Endothelial cell of umbilical vein (primary cell): ENCODE data around the gene MIGA2. TPM values are rescaled to one million over a fixed set of nuclear protein-coding genes. Genes with fewer than 3 reads are reported as not detected.

Experiments used
- BruUV-seq: library from RNA; stranded (reverse); fragments of 400-500 nt; replicated peaks from 2 replicates; lab custom pipeline; 2021; lab: Mats Ljungman, UMichigan
- CTCF ChIA-PET: fragments of 300-600, 350-600 bp; sonication (Branson Sonifier 250); formaldehyde crosslinking; loops from one replicate; lab custom pipeline; 2021; ENCODE audit warnings: antibody characterized with exemption, inconsistent platforms; lab: Charles Lee
- POLR2A ChIA-PET: fragments of 300-600, 350-600 bp; sonication (Branson Sonifier 250); formaldehyde crosslinking; loops from one replicate; lab custom pipeline; 2021; ENCODE audit warnings: antibody characterized with exemption, inconsistent platforms; lab: Charles Lee
- DNase-seq: peaks from one replicate; pipeline ENCODE4 v3.0.0-alpha.2; 2011; ENCODE audit warnings: low read depth, low spot score
- FAIRE-seq: peaks from 2 replicates; lab custom pipeline; 2011; peaks lifted over from hg19 to GRCh38; lab: Jason Lieb, UNC
- H2AFZ ChIP-seq: 2 replicates; pipeline ENCODE4 v1.6.0; 2012; ENCODE audit warnings: low read depth, low read length, control low read depth, inconsistent platforms
- H3K27ac ChIP-seq: 2 replicates; pipeline ENCODE4 v1.5.1; 2011; ENCODE audit warnings: low read depth, mild to moderate bottlenecking, control low read depth, low read length, moderate library complexity; ENCODE audit not compliant: insufficient read depth
- H3K27me3 ChIP-seq, 2 experiments: 2 replicates each; pipeline versions ENCODE4 v1.6.0 to v1.6.1; 2011; ENCODE audit warnings: low read length in 2 of 2, mixed read lengths in 1 of 2; ENCODE audit not compliant: control insufficient read depth in 2 of 2, insufficient read depth in 2 of 2
- H3K36me3 ChIP-seq, 2 experiments: 2 replicates in 1 of 2; 3 replicates in 1 of 2; pipeline ENCODE4 v1.5.1; 2011; ENCODE audit warnings: low read length in 2 of 2, mild to moderate bottlenecking in 1 of 2, moderate library complexity in 1 of 2; ENCODE audit not compliant: control insufficient read depth in 2 of 2, insufficient read depth in 2 of 2; ENCODE audit errors: extremely low read depth in 1 of 2
- H3K4me1 ChIP-seq: 3 replicates; pipeline ENCODE4 v1.5.1; 2011; ENCODE audit warnings: mild to moderate bottlenecking, low read length; ENCODE audit not compliant: control insufficient read depth, insufficient read depth; ENCODE audit errors: extremely low read depth
- H3K4me2 ChIP-seq: 2 replicates; pipeline ENCODE4 v1.6.1; 2011; ENCODE audit warnings: low read length, control low read depth, mixed read lengths; ENCODE audit not compliant: insufficient read depth
- H3K4me3 ChIP-seq, 3 experiments: fragments of 200-600 bp in 1 of 3; sonication (generic), shearing (Covaris generic) in 1 of 3; replicated peaks in 1 of 3; 2 replicates each; pipeline ENCODE4 v1.5.1; 2011 to 2016; ENCODE audit warnings: control low read depth in 3 of 3, low read length in 3 of 3, mild to moderate bottlenecking in 2 of 3, inconsistent platforms in 1 of 3, low read depth in 1 of 3, moderate library complexity in 1 of 3; ENCODE audit not compliant: insufficient read depth in 1 of 3
- H3K79me2 ChIP-seq: 2 replicates; pipeline ENCODE4 v1.6.0; 2012; ENCODE audit warnings: low read length, inconsistent platforms; ENCODE audit not compliant: control insufficient read depth, insufficient read depth
- H3K9ac ChIP-seq: replicated peaks from 2 replicates; pipeline ENCODE3; 2011; ENCODE audit warnings: low read length, control low read depth; ENCODE audit not compliant: insufficient read depth; ENCODE audit errors: extremely low read depth
- H3K9me1 ChIP-seq: replicated peaks from 3 replicates; pipeline ENCODE4 v1.6.0; 2011; ENCODE audit warnings: mild to moderate bottlenecking, low read length; ENCODE audit not compliant: control insufficient read depth, insufficient read depth; ENCODE audit errors: extremely low read depth
- H3K9me3 ChIP-seq: replicated peaks from 2 replicates; pipeline ENCODE4 v1.5.1; 2012; ENCODE audit warnings: low read length, inconsistent platforms; ENCODE audit not compliant: control insufficient read depth, insufficient read depth
- H4K20me1 ChIP-seq: replicated peaks from 2 replicates; pipeline ENCODE3; 2011; ENCODE audit warnings: mild to moderate bottlenecking, low read length; ENCODE audit not compliant: control insufficient read depth, insufficient read depth; ENCODE audit errors: extremely low read depth
- CTCF ChIP-seq, 2 donors: IDR thresholded peaks; 1 replicate in 1 of 2; 2 replicates in 1 of 2; pipeline ENCODE4 v1.5.1; 2011; ENCODE audit warnings: low read length in 2 of 2, mild to moderate bottlenecking in 2 of 2, moderate library complexity in 2 of 2, control low read depth in 1 of 2, inconsistent platforms in 1 of 2, low read depth in 1 of 2; ENCODE audit not compliant: insufficient read depth in 1 of 2; ENCODE audit errors: extremely low read depth in 1 of 2
- EZH2 ChIP-seq: IDR thresholded peaks from 2 replicates; pipeline ENCODE4 v1.6.1; 2012; ENCODE audit warnings: borderline replicate concordance, low read depth, mild to moderate bottlenecking, moderate library complexity, low read length, inconsistent platforms; ENCODE audit not compliant: severe bottlenecking
- FOS ChIP-seq: IDR thresholded peaks from 2 replicates; pipeline ENCODE4 v1.6.1; 2011; ENCODE audit warnings: mild to moderate bottlenecking, low read length, moderate library complexity, borderline replicate concordance; ENCODE audit not compliant: insufficient read depth
- GATA2 ChIP-seq: IDR thresholded peaks from 2 replicates; pipeline ENCODE4 v1.7.0; 2011; ENCODE audit warnings: low read depth, mild to moderate bottlenecking, moderate library complexity, mixed read lengths, low read length; ENCODE audit not compliant: insufficient read length, insufficient read depth
- JUN ChIP-seq: IDR thresholded peaks from 2 replicates; pipeline ENCODE4 v1.6.1; 2011; ENCODE audit warnings: borderline replicate concordance, low read depth; ENCODE audit not compliant: insufficient read length, insufficient read depth
- MAX ChIP-seq: IDR thresholded peaks from 2 replicates; pipeline ENCODE4 v1.6.1; 2011; ENCODE audit not compliant: insufficient read depth, insufficient read length
- MYC ChIP-seq: IDR thresholded peaks from one replicate; pipeline ENCODE4 v1.6.1; 2011; ENCODE audit warnings: mild to moderate bottlenecking, low read depth, low read length
- POLR2A ChIP-seq: IDR thresholded peaks from 2 replicates; pipeline ENCODE4 v1.6.1; 2012; ENCODE audit warnings: low read depth, mild to moderate bottlenecking, control low read depth, low read length
- POLR2AphosphoS5 ChIP-seq: IDR thresholded peaks from 2 replicates; pipeline ENCODE4 v1.6.1; 2012; ENCODE audit warnings: low read depth, mild to moderate bottlenecking, control low read depth, low read length, moderate library complexity; ENCODE audit not compliant: insufficient read depth
- dilution Hi-C: fragments of 300-500 bp; cut with MboI; formaldehyde crosslinking; loops from one replicate; pipeline ENCODE4 v1.15.0; 2019; ENCODE audit warnings: low sequenced_read_pairs; ENCODE audit not compliant: extremely low pct_ligation_motif_present
- intact Hi-C: fragments of 100-400 bp; cut with micrococcal nuclease; formaldehyde crosslinking; loops from one replicate; pipeline ENCODE4 v1.10.0; 2022
- polyA plus RNA-seq, 4 experiments: library from polyadenylated mRNA; depleted of rRNA in 3 of 4; stranded (reverse) in 3 of 4; unstranded in 1 of 4; fragments of >200 nt; gene quantifications; 2 replicates each; pipeline versions ENCODE4 v1.2.1 to v1.2.3, GENCODE V29; 2011 to 2012; ENCODE audit warnings: missing spikeins in 1 of 4
- total RNA-seq: library from RNA; stranded (reverse); gene quantifications from 2 replicates; pipeline ENCODE4 v1.2.3, GENCODE V29; 2021

The MIGA2 gene
- total and polyA plus RNA-seq, 2 donors (not counting 3 experiments of a cell fraction or from before 2014, with no cell fraction given): 27.7 to 28.0 TPM

GRCh38 chr9:129036923-129037766 lies 719 bp downstream of the MIGA2 start:
- Histone ChIP-seq H3K79me2 (peaks cover 12% of the 10 kb centered on the region), H3K9ac (peak overlapping the region; percentile 47), H3K9me1 (no peaks in the 10 kb centered on the region), H2AFZ (peak overlapping the region; percentile 81), H3K4me2 (peak overlapping the region; percentile 55), H3K9me3 (no peaks in the 10 kb centered on the region), H3K27ac (no peak overlapping the region), H4K20me1 (no peaks in the 10 kb centered on the region), H3K27me3 (no peaks in the 10 kb centered on the region), H3K4me3 (peak overlapping the region; percentile 68 to 98 (median 73)), H3K36me3 (peaks cover 0 to 9% of the 10 kb centered on the region in 2 experiments), H3K4me1 (peaks cover 11% of the 10 kb centered on the region)
- TF ChIP-seq MAX: no peak
- TF ChIP-seq JUN: no peak
- TF ChIP-seq EZH2: no peak
- TF ChIP-seq GATA2: no peak
- no peak for TF ChIP-seq MYC
- TF ChIP-seq POLR2AphosphoS5: no peak
- no peak for TF ChIP-seq POLR2A
- no peak for TF ChIP-seq CTCF (IDR thresholded peaks at IDR 0.05; ENCODE audit: extremely low read depth in 1 of 2, insufficient read depth in 1 of 2, low read depth in 1 of 2, low read length in 2 of 2)
- TF ChIP-seq FOS: no peak
- BruUV-seq: no TSS peak
- intact Hi-C loops (loop anchor here (1.0 to 5.0 kb wide), 3 partner anchors 9 to 530 kb away; partner anchors contain the start of genes DOLPP1 and SH3GLB2), dilution Hi-C loops (no loop called here)
- FAIRE-seq (no peak), DNase-seq (no peak)
- CTCF ChIA-PET: interaction anchor here (0.7 to 1.5 kb wide), 4 partner anchors 8 to 219 kb away, joined by 3 to 5 read pairs (median 3); partner anchors contain the start of gene ENDOG
- POLR2A ChIA-PET: interaction anchor here (0.6 kb wide), 1 partner anchor 18 kb away, joined by 4 read pairs; no protein-coding TSS in a partner anchor
